ENCODE data around the gene SPESP1.
"Not testable (repeated sequence)": the region's sequence is repeated elsewhere in the genome, so short reads cannot be mapped to it uniquely, and the experiment has no call there.

Gene SPESP1

GRCh38 chr15:68966996-68967395 lies 36.7 kb downstream of the SPESP1 start:
- DNase-seq = no peak

GRCh38 chr15:68967948-68968347 lies 37.6 kb downstream of the SPESP1 start:
- DNase-seq = no peak

GRCh38 chr15:68969298-68969697 lies 39.0 kb downstream of the SPESP1 start:
- DNase-seq = no peak

GRCh38 chr15:68972201-68973065 lies 42.1 kb downstream of the SPESP1 start:
- no peak for DNase-seq

GRCh38 chr15:68975651-68976160 lies 45.4 kb downstream of the SPESP1 start:
- DNase-seq = not testable (repeated sequence)

- DNase-seq = not testable (repeated sequence)
Observed at GRCh38 chr15:68977426-68977825, 47.1 kb downstream of the SPESP1 start.

- DNase-seq = no peak
Observed at GRCh38 chr15:68979006-68979405, 48.7 kb downstream of the SPESP1 start.

- no peak for DNase-seq
Observed at GRCh38 chr15:68979816-68980215, 49.5 kb downstream of the SPESP1 start.

GRCh38 chr15:68980786-68981185 lies 50.5 kb downstream of the SPESP1 start:
- DNase-seq = no peak

GRCh38 chr15:68981941-68982340 lies 51.6 kb downstream of the SPESP1 start:
- no peak for DNase-seq

GRCh38 chr15:68982976-68983563 lies 52.7 kb downstream of the SPESP1 start:
- no peak for DNase-seq

- no peak for DNase-seq
Observed at GRCh38 chr15:68983961-68984481, 53.7 kb downstream of the SPESP1 start.

- no peak for DNase-seq
Observed at GRCh38 chr15:68984586-68984985, 54.3 kb downstream of the SPESP1 start.

- DNase-seq = no peak
Observed at GRCh38 chr15:68985361-68985891, 55.1 kb downstream of the SPESP1 start.

- DNase-seq = no peak
Observed at GRCh38 chr15:68986322-68986721, 56.0 kb downstream of the SPESP1 start.

GRCh38 chr15:68987120-68987519 lies 56.8 kb downstream of the SPESP1 start:
- DNase-seq = no peak

- no peak for DNase-seq
Observed at GRCh38 chr15:68987676-68988075, 57.4 kb downstream of the SPESP1 start.

- DNase-seq = no peak
Observed at GRCh38 chr15:68989541-68990230, 59.4 kb downstream of the SPESP1 start.

- DNase-seq = no peak
Observed at GRCh38 chr15:68990231-68990991, 60.1 kb downstream of the SPESP1 start.

GRCh38 chr15:68990992-68991500 lies 60.7 kb downstream of the SPESP1 start:
- DNase-seq = no peak

- no peak for DNase-seq
Observed at GRCh38 chr15:68991723-68992122, 61.4 kb downstream of the SPESP1 start.

- no peak for DNase-seq
Observed at GRCh38 chr15:68992696-68993095, 62.4 kb downstream of the SPESP1 start.
